AG08395 (cell line): Measurements from ENCODE around the gene MPZL3.

Experiments
- DNase-seq: peaks from one replicate; pipeline ENCODE4 v3.0.0; 2012; ENCODE audit warnings: mixed read lengths, low spot score

Gene MPZL3

DNA sequence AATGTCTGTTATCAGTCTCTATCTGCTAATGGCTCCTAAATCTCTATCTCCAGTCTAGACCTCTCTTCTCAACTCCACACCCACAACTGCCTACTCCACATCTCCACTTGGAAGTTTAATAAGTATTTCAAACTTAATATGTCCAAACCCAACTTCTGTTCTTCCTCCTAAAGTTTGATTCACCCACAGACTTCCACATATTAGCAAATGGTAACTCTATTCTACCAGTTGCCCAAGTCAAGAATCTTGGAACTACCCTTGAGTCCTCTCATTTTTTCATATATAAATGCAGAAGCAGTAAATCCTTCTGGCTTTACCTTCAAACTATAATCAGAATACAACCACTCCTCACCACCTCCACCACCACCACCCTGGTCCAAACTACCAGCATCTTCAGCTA lies 20.7 kb downstream of the MPZL3 start:
- DNase-seq = no peak

DNA sequence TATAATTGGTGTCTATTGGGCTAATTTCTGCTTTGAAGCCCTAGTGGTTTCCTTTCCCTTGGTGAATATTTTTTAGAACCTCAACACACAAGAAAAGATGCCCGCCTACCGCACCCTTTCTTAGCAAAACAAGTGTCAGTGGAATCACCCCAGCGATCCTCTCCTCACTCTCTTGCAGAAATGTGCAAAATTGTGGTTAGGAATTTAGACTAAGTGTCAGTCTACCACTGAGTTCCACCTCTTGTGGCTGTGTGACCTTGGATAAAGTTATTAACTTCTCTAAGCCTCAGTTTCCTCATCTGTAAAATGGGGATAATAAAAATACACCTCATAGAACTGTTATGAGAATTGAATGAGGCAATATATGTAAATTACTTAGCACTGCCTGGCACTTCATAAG lies 22.1 kb downstream of the MPZL3 start:
- DNase-seq = no peak

DNA sequence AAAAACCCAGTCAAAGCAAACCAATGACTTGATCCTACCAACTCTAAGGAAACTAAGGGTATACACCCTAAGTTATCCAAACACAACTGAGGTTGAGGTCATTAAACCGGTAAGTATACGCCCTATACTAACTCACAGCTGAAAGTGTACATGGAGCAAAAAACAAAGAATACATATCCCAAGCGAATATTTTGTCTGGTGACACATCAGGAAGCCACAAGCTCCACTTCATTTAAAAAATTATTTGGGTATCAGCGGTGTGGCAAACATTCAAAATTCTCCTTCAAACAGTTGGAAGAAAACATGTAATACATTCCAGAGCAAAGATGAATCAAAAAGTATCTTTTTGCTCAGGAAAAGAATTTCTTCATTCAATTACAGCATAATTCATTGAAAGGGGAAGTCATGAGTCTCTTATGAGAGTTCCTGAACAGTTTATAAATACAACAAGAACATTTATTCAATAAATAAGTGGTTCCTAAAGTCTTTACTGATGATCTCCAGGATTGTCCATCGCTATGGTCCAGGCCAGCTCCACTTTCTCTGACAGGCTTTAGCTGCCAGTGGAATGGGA lies 22.8 kb downstream of the MPZL3 start:
- peak; percentile 10 for DNase-seq

DNA sequence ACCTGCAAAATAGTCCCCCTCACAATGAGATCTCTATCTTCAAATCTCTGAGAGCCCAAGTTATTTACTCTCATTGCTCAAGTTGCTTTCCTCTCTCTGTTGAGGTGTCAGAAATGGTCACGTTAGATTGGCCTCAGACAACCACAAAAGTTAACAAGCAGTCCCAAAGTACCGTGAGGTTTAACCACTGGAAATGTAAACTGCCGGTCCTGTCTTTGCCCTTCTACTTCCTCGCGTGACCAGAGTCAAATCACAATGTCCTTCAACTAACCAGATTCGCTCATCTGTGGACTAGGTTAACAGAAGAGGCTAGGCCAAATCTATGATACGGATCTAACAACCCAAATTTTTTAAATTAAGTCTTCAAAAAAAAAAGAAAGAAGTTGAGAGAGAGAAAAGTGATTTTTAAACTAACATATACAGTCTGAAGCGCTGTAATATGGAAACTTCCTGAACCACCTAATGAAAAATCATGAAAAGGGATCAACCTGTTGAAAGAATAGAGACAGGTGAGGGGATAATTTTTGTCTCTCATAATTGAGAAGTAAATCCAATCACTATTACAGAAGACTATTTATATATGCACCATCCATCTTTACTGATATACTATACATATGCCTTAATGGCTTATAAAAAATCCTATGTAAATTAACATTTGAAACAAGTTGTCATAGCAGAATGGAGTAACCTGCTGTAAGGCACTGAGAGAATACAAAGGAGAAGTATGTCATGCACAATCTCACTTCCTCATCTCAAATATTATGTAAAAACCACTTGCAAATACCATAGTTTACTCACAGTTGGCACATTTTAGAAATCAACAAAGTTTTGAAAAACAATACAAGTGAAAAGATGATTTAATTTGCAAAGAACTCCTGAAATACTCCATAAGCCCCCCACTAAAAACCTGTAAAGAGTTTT lies 24.0 kb downstream of the MPZL3 start:
- DNase-seq = no peak

DNA sequence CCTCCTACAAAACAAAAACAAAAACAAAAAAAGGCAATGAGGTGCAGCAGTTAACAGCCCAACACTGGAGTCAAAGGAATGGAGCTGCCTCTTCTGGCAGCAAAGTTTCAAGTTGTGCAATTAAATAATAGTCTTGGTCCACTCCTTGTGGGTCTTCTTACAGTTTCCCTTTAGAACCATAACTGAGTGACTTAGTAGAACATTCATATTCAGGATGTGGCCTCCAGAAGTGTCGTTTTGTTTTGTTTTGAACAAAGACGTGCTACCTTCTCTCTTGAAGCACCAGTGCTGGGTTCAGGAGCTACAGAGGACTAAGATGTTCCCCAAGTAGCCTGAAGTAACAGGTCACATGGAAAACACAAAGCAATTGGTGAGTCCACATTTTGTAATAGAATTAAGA lies 25.4 kb downstream of the MPZL3 start:
- no peak for DNase-seq

DNA sequence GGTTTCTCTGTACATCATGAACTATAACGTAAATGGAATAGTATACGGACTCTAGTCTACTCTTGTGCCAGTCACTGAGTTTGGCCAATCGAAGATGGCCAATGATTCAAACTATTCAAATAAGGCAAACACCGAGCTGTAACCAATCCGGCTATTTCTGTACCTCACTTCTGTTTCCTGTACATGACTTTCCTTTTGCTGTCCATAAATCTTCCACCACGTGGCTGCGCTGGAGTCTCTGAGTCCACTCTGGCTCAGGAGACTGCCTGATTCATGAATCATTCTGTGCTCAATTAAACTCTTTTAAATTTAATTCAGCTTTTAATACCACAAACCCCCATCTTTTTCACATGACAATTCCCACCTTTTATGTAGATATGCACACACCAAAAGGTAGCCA lies 25.9 kb downstream of the MPZL3 start:
- DNase-seq = no peak

DNA sequence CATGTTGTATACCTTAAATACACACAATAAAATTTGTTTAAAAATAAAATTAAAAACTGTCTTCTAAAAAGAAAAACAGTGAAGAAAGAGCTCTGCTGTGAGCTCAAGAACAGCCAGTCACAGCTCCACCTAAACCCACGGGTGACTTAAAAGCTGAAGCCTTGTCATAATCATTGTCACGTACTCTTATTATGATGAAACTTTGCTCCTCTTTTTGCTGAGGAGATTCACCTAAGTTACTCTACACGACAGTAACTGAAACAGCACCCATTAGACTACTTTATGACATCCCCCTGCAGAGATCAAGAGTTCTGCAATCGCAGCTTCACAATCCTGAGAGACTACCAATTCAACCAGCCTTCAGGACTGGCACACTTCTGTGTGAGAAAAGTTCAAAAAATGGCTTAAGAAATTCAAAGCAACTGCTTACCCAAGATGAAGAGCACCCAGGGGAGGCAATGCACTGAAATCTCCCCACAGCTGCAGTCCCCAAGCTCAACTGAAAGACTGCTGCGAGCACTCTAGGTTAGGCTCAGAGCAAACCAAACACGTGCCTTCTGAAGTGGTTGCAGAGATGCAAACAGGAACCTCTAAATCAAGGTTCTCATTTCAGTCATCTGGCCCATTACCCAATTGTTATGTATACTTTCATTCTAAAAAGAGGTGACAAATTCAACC lies 27.5 kb downstream of the MPZL3 start, which contains the start of gene JAML:
Gene JAML (minus strand): TSS at position 501 of the 678 bp plus-strand sequence. CDS start 10,145 bp downstream, outside the sequence.
- no peak for DNase-seq

DNA sequence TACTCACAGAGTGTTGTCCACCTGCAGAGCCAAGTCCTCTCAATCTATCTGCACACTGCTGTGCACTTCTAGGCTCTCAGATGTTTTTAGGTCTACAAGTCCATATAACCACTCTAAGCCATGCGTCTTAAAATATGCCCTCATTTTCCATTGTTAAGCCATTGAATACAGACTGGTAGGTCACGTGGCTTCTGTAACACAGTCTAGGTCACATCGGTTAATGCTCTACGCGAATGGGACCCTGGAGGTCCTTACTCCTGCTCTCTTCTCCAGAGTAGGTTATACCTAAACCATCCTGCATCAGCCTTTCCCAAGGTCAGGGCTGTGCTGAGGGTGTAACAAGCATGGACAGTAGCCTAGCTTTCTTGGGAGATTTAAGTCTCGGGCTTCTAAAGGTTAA lies 28.2 kb downstream of the MPZL3 start:
- no peak for DNase-seq

DNA sequence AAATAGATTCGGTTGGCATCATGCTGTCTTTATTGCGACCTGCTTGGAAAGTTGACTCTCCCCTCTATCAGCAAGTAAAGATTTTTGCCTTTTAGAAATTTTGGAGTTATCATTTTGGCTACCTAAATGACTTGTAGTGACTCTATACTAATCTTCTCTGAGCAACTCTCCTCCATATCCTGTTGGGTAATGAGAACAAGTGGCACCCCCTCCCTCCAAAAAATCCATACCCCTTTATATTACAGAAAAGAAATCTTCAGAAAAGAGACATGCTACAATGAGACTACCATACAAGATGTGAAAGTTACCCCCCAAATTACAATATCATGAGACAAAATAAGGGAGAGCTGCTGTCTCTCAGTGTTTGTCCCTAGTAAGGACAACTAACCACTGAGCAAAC lies 28.6 kb downstream of the MPZL3 start:
- no peak for DNase-seq

DNA sequence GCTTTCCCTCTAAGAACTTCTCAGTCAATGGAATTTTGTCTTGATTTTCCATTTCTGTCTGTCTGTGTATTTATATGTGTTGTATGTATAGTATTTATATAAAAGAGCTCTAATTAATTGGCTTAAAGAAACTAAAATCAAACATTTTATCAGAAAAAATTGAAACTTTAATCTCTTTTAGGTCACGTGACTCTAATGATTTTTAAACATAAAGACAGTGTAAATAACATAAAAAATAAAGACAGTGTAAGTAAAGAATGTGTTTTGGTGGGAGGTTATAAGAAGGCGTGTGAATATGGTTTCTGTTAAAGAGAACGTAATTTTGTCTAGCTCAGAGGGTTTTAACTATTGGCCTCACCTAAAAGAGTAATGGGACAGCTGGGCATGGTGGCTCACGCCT lies 29.7 kb downstream of the MPZL3 start:
- DNase-seq = no peak

DNA sequence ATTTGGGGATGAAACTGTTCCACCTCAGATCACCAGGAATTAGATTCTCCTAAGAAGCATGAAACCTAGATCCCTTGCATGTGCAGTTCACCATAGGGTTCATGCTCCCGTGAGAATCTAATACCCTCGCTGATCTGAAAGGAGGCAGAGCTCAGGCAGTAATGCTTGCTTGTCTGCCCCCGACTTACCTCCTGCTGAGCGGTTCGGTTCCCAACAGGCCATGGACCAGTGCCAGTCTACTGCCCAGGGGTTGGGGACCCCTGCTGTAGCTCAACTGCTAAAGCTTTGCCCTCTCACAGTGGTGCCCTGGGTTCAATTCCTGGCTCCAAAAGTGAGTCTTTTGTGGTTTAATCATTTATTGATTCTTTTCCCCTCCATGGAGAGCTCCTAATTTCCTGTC lies 30.7 kb downstream of the MPZL3 start:
- DNase-seq = no peak

DNA sequence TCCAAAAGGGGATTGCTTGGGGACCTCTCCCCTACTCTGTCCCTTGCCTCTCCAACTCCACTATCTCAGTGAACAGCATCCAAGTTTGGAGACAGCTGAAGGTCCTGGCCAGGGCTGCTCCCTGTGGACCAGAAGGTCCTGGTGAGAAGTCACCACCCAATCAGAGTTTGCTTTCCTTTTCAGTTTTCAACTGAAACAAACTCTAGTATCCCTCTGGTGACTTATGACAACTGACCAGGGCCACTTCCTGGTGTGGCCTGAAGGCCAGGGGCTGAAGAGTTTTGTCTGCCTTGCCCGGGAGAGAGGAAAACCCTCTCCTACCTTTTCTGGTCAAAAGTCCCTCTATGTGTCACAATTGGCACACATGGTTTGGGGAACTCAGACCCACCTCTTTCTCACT lies 32.4 kb downstream of the MPZL3 start:
- DNase-seq = no peak

DNA sequence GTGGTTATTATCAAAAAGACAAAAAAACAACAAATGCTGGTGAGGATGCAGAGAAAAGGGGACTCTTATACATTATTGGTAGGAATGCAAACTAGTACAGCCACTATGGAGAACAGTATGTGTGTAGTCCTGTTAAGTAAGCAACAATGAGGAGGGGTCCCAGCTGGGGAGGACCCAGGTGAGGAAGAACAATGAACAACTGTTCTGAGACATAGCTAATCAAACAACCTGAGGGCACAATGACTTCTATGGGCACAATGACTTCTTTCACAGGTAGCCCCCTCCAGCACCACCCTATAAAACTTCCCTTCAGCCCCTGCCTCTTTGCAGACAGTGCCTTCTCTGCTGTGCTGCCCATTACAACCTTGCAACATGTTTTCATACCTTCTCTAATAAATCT lies 32.9 kb downstream of the MPZL3 start:
- DNase-seq = no peak

DNA sequence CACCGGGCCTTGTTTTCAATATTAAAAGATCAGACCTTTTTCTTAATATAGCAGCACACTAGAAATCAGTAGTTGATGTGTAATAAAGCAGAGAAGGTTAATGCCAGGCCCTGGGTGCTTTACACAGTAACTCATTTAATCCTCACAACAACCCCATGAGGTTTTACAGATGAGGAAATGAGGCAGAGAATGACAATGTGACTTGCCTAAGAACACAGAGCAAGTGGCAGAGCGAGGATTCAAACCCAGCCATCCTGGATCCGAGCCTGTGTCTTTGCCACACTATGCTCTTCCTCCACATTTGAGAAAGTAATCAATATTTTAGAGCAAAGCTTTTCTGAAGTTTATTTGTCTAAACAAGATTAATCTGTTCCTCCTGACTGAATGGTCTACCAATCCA lies 34.6 kb downstream of the MPZL3 start:
- DNase-seq = no peak

DNA sequence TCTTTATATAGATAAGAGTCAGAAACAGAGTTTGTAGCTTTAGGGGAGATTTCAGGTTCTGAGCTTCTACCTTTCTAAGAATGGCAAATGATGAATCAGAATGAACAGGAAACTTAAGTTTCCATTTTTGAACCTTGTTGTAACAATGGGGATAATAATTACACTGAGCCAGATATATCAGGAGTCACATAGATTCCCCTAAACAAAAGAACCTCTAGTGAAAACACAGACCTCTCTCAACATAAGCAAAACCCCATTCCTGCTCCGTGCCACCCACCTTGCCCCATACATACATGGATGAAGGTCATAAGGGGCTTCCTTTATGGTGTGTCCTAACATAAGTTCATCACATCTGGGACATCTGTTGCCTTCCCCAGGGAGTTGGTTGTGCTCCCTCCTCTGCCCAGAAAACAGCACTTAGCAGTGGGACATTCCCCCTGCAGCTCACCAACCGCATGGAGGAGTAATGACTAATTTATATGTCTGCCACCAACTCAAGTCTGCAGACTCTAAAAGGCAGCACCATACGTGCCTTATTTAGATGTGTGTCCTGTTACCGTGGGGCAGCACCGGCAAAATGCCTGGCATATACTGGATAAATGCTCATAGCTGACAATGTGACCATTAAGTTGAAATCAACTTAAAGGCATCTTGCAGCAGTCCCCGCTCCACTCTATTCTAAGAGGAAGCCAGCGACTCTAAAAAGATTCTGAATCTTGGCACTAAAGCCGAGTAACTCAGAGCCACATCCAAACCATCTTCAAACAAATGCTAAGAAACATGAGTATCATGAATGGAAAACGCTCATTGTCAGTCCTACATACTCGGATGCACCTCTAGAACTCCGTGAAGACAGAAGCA lies 35.3 kb downstream of the MPZL3 start:
- no peak for DNase-seq

DNA sequence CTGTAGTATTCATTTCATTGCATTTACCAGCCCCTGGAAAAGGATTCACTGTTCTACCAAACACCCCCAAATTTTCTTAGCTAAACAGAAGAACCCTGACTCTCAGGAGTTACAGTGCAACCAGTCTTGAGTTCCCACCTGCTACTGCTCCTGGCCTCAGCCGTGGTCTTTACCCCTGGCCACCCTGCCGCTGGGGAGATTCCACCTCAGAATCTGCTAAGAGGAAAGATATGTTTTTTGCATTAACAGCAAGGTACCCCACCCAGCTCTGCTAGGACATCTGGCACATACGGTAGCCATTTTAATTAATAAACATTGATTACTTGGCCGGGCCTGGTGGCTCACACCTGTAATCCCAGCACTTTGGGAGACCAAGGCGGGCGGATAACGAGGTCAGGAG lies 36.4 kb downstream of the MPZL3 start:
- no peak for DNase-seq

DNA sequence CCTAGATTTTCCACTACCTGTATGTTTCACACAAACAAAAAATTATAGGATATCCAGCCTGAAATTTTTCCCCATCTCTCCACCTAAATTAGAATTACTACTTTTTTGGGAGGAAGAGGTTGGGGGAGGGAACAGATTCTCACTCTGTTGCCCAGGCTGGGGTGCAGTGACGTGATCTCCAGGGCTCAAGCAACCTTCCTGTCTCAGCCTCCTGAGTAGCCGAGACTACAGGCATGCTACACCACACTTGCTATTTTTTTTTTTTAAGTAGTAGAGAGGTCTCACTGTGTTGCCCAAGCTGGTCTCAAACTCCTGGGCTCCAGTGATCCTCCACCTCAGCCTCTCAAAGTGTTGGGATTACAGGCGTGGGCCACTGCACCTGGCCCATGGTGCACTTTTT lies 36.9 kb downstream of the MPZL3 start:
- DNase-seq = no peak

DNA sequence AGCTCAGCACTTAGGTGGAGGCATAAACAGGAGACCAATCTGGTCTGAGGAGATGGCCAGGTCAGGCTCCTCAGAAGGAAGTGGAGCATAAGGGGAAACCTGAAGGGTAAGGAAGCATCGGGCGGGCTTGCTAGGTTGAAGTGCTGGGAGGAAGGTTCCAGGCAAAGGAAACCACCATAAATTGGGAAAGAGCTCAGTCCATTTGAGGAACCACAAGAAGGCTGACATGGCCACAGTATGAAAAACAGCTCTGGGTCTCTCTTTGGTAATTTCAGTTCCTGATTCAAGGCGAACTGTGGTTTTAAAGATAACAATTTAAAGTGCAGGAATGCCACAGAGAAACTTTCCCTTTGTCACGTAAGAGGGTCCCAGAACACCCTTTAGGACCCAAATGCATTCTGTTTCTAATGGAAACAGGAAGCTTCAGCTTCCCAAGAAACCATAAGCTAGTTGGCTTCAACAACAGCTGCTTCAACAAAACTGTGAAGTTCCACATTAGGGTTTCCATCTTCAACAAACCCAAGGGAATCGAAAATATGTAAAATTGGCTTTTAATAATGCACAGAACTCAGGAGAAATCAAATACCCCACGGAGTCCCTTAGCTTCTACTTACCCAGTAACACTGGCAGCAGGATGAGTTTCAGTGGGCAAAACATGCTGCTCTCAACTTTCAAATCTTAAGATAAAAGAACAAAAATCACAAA lies 37.8 kb downstream of the MPZL3 start:
- DNase-seq = no peak

DNA sequence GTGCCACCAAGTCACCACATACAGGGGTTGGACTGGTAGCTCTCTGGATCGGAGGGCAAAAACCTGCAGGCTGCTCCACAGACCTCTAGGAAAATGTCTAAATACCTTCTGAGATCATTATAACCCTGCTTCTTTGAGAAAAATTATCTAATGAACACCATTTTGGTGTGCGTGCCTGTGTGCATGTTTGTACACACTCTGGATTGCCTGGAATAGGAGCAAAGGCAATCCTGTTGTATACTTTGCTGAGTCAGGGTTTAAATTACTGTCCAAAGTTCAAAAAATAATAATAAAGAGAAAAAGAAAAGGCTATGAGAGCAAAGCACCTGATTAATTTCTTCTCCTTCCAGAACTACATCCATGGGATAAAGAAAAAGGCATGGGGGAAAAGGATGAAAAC lies 38.4 kb downstream of the MPZL3 start:
- no peak for DNase-seq

DNA sequence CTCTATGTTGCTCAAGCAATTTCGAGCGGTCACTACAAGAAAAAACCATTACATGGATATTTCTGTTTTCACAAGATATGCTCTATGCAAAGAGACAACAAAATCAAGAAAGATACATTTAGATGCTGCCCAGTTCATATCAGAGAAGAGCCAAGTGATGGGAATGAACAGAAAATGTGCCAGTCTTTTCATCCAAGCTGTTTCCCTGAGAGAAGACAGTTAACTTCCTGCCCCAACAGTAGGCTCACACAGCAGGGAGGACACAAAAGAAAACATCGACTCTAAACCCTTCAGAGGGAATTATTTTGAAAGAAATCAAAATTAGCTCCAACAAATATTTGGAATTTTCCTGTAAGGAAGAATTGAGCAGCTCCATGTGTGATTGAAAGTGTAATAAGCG lies 39.0 kb downstream of the MPZL3 start:
- no peak for DNase-seq

DNA sequence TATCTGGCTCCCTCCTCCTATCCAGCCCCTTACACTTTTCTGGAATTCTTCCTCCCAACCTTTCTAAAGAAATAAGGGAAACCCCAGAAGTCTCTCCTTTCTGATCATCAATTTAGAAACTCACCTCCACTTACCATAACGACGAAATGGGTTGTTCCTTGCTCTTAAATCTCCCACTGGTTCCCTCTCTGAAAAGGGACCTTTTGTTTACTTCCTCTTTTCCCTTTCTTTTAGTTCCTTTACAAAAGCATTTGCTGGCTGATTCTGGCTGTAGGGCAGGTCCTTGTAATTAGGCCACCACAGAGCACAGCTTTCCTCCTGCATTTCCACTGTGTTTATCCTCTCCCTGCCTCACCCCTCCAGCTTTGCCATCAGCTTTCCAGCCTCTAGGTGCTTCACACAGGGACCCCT lies 39.4 kb downstream of the MPZL3 start:
- no peak for DNase-seq
